NCI-H187 (cell line): ENCODE measurements around the gene PLPPR1.
A peak's percentile ranks its signal among the peaks of the same experiment; 100 is the strongest.
"Not testable (repeated sequence)": the region's sequence is repeated elsewhere in the genome, so short reads cannot be mapped to it uniquely, and the experiment has no call there.

Source experiments
- DNase-seq, 2 experiments: peaks; one replicate each; lab custom pipeline; 2025; lab: John Stamatoyannopoulos, UW

PLPPR1 gene

DNA sequence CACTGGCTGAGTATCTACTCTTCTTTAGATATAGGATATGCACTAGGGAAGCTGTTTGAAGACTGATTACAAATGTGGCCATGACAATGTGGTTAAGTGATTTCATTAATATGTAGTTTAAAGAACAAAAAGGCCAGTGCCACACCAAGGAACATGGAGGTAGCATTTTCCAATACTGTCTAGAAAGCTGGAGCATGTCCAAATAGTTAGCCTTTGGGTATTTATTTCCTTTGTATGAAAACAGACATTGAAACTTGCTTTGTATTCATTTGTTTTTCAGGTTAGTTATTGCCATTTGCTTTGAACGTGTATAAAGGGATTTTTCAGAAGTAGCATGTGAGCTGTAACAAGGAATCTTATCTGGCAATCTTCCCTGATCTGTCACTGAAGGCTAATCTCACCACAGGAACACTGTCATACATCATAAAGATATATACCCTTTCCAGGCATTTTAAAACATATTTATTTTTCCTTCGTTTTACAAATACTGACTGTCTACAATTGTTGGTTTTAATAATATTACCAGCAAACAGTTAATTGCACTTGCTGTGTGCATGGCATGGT is 93.4 kb downstream of the PLPPR1 start:
- no peak for DNase-seq

DNA sequence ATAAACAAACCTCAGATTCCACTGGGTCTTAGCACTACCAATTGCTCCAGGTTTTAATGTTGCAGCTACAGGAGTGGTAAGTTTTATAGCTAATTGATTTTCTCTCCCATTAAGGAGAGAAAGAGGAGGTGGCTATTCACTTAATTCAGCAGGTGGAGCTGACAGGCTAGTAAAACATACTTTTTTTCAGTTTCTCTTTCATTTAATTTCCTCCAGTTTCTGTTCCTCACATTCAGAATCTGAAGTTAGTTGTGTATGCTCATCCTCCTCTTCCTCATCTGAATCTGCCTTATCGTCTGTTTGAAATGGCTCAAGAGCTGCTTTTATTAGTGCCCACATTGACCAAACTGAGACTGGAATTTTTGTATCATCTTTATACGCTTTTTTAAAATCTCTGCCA is 98.0 kb downstream of the PLPPR1 start:
- no peak for DNase-seq

DNA sequence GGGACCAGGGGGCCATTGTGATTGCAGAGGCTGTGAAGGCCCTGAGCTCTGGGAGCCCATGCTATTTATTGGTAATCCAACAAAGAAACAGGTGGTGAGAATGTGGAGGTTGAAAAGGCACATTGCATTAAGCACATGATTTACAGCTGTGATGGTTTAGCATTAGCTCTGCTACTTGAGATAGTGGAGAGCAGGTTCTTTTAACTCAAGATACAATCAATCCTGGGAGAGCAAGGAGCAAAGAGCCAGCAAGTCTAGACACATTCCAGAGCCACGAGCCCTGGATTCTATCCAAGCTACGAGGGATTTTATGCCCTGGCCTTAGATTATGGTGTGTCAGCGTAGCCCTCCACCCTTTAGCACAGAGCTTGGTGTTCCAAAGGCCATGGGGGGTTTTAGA is 98.8 kb downstream of the PLPPR1 start:
- DNase-seq: not testable (repeated sequence)

DNA sequence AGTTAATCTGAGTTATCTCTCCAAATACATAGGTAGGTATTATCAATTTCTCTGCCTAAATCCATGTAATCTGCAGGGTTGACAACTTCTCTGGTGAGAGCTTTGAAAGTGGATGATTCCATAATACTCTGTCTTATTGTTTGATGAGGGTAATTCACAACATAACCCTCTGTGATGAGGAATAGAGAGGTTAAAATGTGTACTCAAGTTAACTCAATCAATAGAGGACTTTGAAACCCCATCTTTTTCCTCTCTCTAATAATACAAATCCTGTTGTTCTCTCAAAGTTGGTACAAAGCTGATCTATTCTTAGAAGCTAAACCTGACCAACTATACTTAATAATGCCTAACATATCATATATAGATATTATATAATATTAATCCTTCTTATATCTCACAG is 100.1 kb downstream of the PLPPR1 start:
- no peak for DNase-seq

DNA sequence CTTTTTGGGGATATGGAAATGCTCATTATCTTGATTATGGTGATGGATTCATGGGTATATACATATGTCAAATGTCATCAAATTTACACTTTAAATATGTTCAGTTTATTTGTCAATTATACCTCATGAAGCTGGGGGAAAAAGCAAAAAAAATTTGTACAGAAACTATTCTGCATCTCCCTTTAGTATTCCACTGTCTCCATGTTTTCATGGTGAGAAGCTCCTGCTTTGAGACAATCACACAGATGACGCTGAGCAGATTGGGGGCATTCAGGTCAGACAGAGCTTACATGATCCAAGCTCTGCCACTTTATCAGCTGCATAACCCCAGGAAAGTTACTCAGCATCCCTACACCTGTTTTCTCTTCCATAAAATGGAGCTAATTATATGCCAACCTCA is 101.5 kb downstream of the PLPPR1 start:
- no peak for DNase-seq

DNA sequence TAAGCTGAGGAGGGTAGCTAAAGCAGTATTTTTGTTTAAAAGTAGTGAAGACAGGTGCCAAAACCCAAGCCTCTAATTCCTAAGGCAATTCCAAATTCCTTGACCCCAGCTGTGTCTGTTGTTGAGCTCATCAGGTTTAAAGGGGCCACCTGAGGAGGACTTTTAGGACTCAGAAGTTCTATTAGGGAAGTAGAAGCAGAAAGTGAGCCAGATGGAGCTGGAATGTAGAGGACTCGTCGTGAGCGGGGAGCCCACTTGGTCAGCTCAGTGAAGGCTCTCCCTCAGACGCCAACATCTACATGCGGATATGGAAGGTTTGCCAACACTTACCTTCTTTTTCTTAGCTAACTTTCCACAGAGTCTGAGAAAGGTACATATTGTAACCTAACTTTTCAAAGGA is 102.8 kb downstream of the PLPPR1 start:
- no peak for DNase-seq

DNA sequence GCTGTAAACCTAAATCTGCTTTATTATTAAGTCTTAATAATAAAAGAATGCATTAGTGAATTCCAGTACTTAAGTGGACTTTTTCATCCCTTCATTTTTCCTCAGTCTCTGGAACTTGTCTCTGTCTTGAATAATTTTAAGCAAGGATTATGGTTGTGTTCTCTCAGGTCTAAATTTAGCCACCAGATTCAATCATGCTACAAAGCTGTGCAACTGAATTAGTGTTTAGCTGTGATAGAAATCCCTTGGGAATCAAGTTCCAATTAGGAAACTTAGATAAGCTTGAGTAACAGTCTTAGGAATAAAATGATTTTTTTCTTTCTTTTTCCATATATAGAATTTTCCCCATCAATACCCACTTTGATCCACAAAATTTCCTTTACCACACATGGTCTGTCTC is 104.3 kb downstream of the PLPPR1 start:
- no peak for DNase-seq

DNA sequence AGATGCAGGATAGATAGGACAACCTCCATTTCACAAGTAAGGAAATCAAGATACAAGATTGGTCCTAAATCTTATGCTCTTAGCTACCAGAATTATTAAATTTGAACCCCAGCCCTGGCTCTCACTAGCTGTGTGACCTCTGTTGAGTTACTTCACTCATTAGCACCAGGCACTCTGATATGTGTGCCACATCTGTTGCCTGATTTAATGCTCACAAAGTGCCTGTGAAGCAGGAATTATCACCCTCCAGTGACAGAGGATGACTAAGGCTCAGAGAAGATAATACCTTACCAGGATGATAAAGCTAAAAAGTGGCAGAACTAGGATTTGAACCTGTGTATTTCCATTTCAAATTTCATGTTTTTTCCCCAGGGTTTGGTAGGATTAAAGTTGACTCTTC is 110.0 kb downstream of the PLPPR1 start:
- DNase-seq: no peak

DNA sequence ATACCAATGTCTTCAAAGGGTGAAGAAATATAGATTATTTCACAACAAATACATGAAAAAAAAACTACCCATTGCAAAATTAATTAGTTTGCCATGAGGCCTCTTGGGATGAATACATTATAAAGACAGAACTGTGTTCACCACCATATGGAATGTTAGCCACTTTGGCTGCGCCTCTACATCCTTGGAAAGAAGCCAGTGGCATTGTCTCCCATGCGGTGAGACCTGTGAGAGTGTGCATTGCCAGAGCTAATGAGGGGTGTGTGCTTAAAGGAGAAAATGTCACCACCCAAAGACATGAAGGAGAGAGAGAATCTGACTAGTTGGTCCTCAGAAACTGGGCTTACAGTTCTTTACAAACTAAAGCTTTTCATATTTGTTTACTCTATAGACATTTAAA is 110.6 kb downstream of the PLPPR1 start:
- peak in 1 of 2 experiments; percentile 8 for DNase-seq

DNA sequence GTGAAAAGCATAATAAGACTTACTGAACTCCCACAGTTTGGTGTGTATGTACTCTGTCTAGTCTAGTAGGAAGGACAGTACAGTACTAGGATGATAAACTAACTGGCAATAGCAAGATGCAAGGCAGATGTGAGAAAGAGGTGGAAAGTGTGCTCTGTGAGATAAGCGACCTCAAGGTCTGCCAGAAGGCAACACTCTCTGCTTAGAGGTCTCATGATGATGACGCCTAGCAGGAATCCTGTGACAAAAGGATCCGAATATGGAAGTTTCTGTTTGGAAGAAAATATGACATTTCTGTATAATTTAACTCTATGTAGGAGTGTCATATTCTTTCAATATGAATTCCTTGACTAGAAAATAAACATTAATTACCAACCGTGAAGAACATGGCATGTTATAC is 112.2 kb downstream of the PLPPR1 start:
- no peak for DNase-seq

DNA sequence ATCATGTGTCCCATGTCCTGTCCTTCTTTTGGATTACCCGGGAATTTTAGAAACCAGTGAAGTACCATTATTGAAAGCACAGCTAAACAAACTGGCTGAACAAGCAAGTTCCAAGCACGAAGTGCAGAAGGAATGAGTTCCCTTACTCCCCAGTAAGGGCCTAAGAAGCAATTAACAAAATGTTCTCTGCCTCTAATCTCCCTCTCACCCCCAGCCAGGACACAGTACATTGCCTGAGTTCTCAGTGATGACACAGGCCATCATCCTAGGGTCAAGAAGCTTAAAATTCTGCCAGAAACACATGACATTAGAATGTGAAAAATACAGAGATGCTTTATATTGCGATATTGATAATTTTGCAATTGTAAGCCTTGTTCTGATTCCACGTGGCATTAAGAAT is 118.0 kb downstream of the PLPPR1 start:
- DNase-seq: no peak

DNA sequence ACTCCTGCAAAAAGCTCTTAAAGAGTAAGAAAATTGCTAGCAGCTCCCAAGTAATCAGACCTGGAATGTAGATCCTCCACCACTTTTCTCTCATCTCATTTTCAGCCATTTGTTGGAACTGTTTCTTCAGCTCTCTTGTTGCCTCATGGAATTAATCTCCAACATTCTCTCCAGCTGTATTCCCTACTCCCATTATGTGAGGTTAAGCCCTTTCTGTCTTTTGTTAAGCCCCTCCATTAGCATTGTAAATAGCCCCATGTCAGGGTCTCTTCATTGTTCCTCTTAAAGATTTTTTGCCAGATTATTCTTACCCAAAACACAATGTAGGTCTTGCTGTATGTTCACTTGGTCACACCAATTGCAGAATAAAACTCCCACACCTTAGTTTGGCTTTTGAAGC is 119.8 kb downstream of the PLPPR1 start:
- DNase-seq: no peak

DNA sequence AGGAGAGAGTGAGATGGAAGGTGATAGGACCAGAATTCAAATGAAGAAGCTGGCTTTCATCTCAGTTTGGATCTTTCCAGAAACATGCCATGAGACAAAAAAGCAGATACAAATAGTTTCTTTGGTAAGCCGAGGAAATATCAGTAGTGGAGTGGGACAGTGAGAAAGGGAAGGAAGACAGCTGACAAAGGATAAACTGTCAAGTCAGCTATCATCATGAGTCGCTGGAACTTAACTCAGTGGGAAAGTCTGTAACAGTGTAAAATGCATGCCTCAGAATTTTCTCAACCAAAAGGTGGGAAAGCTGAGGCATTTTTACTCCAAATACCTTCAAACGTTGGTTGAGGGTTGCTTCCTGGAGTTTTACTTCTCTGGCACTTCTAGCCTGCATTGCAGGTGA is 129.8 kb downstream of the PLPPR1 start:
- DNase-seq: no peak

DNA sequence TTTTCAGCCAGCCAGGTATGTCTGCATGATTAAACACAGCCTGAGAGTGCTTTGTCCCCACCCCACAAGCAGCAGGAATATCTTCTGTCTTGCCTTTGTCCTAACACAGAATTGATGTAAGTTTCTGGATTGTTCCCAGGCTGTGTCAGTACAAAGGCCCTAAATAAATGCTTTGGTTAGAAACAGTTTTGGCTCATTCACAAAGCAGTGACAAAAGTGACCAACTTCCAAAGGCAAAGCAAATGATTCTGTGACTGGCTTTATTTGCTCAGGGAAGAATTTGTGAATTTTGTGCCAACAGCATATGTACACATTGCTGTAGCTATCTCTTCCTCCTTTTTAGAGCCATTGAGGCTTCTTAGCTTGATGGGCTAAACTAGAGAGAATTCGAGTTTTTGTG is 133.7 kb downstream of the PLPPR1 start:
- no peak for DNase-seq

DNA sequence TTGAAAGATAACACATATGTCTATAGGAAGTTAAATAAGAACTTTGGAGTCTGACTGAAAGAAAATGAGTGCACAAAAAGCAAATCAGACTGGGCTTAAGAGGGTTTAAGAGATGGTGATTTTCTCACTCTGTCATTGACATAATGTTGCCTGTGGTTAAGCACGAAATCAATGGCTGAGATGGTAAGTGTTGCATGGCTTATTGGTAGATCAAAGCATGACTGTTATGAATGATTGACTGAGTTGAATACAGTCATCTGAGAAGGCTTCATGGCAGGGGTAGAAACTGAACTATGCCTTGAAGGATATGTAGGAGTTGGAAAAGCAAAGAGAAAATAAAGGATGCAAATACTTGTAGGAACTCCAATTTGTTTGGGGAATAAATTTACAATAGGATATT is 136.6 kb downstream of the PLPPR1 start:
- DNase-seq: no peak

DNA sequence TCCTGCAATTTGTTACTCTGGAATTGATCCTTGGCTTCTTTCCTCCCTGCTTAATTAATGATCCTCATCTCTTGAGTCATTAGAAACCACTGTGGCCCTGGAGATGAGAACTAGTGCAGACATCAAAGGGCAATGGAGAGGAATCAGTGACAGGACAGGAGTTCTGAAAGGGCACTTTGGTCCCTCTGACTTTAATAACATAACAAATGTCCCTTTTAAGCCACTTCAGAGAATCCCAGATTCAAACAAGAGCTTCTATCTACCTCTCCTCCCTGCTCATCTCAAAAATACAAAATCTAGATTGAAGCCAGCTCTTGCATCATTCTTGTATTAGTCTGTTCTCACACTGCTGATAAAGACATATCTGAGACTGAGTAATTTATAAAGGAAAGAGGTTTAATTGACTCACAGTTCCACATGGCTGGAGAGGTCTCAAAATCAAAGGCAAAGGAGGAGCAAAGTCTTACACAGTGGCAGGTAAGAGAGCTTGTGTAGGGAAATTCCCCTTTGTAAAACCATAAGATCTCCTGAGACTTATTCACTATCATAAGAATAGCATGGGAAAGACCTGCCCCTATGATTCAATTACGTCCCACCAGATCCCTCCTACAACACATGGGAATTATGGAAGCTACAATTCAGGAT is 139.1 kb downstream of the PLPPR1 start:
- DNase-seq: no peak

DNA sequence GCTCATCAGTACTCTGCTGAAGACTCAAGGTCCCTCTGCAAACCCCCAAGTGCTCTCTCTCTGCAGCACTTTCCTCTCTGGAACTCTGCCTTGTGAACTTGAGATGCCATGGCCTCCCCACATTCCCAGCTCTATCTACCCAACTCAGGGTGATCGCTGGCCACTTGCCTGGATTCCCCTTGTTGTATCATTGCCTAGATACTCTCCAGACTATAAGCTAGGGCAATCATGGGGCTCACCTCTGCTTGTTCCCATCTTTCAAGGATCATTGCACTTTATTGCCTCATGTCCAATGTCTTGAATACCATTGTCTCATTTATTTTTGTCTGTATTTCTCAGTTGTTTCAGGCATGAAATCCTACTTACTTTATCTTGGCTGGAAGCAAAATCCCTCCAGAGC is 144.1 kb downstream of the PLPPR1 start:
- DNase-seq: no peak

DNA sequence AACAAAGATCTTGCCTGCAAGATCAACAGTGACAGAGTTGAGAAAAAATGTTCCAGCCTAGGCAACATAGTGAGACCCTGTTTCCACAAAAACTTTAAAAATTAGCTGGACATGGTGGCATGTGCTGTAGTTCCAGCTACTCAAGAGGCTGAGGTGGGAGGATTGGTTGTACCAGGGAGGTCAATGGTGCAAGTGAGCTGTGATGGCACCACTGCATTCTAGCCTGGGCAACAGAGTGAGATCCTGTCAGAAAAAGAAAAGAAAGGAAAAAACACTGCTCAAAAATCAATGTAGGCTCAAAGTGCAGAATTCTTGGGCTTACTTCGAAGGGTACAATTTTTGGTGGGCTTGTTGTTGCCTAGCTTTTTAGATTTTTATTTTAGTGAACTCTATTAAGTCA is 145.4 kb downstream of the PLPPR1 start:
- DNase-seq: no peak

DNA sequence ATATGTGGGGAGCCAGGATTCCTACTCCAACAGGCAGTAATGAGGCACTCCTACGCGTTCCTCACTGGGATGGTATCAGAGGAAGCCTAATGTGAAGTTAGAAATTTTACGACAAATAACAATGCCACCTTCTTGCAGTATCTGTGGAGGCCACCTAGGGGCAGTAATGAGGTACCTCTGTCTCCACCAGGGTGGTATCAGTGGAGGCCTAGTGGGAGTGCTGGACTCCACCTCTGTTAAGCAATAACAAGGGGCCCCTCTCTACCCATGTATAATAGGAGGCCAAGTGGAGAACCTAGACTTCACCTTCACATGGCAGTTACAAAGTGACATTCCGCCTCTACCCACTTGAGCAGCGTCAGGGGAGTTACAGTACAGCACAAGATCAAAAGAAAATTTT is 147.9 kb downstream of the PLPPR1 start:
- DNase-seq: no peak

DNA sequence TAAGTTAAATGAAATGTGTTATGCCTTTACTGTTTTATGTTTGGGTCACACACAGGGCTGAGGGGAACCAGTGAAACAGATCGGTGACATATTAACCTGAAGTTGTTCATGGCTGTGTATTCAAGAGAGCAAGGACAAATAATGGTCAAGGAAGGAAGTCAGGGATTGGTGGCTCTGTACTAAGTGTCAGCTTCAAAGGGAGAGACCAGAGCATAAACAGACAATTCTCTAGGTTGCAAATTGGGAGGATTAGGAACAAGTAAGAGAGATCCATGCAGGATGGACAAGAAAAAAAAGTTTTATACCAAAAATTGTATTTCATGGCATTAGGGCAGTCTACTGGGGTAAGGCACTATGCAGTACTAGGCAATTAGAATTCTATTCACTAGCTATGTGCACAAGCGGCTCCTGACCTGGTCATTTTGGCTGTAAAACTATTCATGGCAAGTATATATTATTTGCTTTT is 156.3 kb downstream of the PLPPR1 start:
- no peak for DNase-seq

DNA sequence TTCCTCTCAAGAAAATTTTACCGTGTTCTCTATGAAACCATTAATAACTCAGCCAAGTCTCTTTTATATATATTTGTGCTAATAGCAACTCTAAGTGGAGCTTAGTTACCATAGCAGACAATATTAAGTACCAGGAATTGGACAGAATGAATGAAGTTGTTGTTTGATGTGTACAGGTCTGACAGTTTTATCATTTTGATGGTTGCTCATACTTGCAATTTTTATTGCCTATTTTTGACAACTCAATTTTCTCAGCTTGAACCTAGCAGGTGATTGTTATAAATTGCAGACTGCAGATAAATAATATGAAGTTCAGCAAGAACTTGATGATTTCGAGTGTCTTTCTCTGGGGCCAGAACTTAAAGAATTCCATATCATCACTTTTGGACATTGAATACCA is 163.2 kb downstream of the PLPPR1 start:
- no peak for DNase-seq

DNA sequence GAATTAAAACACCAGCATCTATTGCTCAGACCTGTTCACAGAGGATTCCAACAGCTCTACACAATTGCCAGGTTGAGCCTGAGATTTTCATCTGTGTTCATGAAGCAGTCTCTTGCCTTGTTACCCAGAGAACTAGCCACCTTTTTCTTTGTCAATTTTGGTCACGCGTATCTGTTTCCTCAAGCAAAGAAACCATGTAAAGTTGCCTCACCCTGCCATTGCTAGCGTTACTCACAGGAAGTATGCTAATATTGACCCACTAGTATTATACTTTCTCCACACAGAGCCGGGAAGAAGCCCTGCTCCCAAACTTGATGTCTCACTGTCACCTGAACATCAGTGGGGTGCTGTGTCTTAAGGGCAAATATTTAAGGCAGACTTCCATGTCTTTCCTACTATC is 168.5 kb downstream of the PLPPR1 start:
- no peak for DNase-seq

DNA sequence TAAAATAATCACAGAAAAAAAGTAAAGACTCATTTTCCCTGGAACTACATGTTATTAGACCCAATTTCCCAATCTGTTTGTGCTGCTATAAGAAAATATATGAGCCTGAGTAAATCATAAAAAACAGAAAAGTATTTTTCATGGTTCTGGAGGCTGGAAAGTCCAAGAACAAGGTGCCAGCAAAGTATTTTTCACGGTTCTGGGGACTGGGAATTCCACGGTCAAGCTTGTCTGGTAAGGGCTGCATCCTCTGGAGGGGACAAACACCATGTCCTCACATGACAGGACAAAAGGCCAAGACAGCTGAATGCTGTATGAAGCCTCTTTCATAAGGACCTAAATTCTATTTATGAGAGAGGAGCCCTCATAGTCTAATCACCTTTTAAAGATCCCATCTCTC is 172.3 kb downstream of the PLPPR1 start:
- no peak for DNase-seq

DNA sequence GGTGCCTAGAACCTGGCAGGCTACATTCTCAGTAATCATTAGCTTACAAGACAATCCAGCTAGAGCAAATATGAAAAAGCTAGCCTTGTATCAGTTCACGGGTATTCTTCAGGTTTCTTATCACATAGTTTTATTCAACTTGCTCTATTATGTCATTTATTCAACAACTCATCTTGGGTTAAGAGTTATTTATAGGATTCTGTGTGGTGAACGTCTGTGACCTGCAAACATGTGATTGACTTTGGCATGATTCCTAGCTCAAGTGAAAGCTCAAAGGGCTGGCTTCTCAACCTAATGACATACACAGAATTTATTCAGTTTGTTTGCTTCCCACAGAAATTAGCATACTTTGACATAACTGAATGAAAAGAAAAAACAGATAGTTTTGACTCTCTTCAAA is 173.1 kb downstream of the PLPPR1 start:
- no peak for DNase-seq
